AG09319 (cell line): ENCODE measurements around the gene TSSK2.

Experiments used
- DNase-seq: peaks from one replicate; pipeline ENCODE4 v3.0.0-alpha.2; 2010; ENCODE audit warnings: low read depth; ENCODE audit errors: extremely low read depth
- CTCF ChIP-seq: IDR thresholded peaks from 2 replicates; pipeline ENCODE4 v1.5.1; 2011; ENCODE audit warnings: low read depth, mild to moderate bottlenecking, inconsistent platforms, low read length, moderate library complexity

The TSSK2 gene

GRCh38 chr22:19143967-19144400 is 12.9 kb downstream of the TSSK2 start:
- DNase-seq: no peak
- no peak for TF ChIP-seq CTCF

GRCh38 chr22:19146215-19146968 is 15.3 kb downstream of the TSSK2 start:
- DNase-seq: no peak
- TF ChIP-seq CTCF: no peak

GRCh38 chr22:19147195-19147780 is 16.2 kb downstream of the TSSK2 start:
- no peak for DNase-seq
- TF ChIP-seq CTCF: no peak

- TF ChIP-seq CTCF: no peak
- DNase-seq: no peak
Observed at GRCh38 chr22:19148417-19149046, 17.4 kb downstream of the TSSK2 start.

GRCh38 chr22:19149047-19149883 is 18.2 kb downstream of the TSSK2 start:
- no peak for DNase-seq

GRCh38 chr22:19149991-19150390 is 18.9 kb downstream of the TSSK2 start, which contains the start of gene GSC2:
TSS of gene GSC2 (minus strand) at chr22:19150292. CDS start at chr22:19150283, 9 bp downstream.
- TF ChIP-seq CTCF: no peak
- no peak for DNase-seq

More at GRCh38 chr22:19149047-19149883, 18.2 kb downstream of the TSSK2 start:
- TF ChIP-seq CTCF: no peak
